IPS-18c (cell line): ENCODE data around the gene ENTHD1.

ENCODE experiments used
- H3K4me3 ChIP-seq: 2 replicates; pipeline ENCODE4 v1.7.0; 2013; ENCODE audit warnings: low read depth, mild to moderate bottlenecking, low read length, moderate library complexity; ENCODE audit not compliant: insufficient read depth
- H3K9me3 ChIP-seq: one replicate; pipeline ENCODE4 v1.6.1; 2013; ENCODE audit warnings: mild to moderate bottlenecking, low read length, moderate library complexity; ENCODE audit not compliant: control insufficient read depth, insufficient read depth

The ENTHD1 gene

DNA sequence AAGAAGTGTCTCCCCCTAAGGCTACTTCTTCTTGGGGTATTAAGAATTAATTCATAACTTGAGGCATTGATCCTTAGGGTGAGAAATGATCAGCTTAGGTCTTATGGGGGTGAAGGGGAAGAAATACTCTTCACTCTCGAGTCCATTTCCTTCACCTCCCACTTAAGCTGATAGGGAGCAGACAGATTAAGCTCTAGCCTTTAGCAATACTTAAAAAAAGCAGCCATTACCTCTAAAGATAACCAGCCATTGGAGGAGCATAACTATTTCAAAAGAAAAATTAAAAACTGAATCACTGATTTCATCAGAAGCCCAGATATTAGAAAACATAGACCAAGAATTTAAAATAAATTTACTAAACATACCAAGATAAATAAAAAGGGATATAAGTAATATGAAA is 60.5 kb downstream of the ENTHD1 start:
- H3K4me3 ChIP-seq, result no peak overlapping the region

DNA sequence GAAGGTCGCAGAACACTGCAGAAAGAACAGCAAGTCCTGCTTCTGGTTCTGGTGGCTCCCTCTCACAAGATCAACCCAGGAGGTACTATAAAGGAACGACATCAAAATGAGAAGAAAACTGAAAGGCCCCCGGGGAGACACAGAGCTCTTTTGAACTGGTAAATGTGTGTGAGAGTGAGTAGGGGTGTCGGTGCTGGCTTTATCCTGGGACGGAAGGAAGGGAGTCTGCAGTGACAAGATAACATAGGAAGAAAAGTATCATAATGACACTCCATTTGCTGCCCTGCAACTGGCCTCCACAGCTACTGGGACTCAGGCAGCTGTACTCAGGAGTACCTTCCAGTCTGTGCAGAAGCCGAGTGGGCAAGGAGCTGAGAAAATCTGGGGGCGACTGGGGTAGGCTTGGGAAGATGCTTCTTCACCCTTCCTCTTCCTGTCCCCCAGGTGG is 60.9 kb downstream of the ENTHD1 start:
- Histone ChIP-seq H3K9me3 (no peaks in the 10 kb centered on the region), H3K4me3 (no peak overlapping the region)

More for the DNA sequence above, 60.5 kb downstream of the ENTHD1 start:
- H3K9me3 ChIP-seq, result no peaks in the 10 kb centered on the region

DNA sequence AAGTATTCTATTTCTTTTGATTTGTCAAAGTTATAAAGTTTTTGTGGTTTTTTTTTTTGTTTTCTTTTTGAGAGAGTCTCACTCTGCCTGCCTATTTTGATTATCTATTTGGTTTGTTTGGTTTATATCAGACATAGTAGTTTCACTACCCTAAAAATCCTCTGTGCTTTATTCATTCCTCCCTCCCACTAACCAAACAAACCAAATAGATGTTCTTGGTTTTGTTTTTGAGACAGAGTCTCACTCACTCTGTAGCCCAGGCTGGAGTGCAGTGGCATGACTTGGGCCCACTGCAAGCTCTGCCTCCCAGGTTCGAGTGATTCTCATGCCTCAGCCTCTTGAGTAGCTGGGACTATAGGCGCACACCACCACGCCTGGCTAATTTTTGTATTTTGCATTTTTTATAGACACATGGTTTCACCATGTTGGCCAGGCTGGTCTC is 67.9 kb downstream of the ENTHD1 start:
- Histone ChIP-seq H3K4me3 (no peak overlapping the region), H3K9me3 (no peaks in the 10 kb centered on the region)

DNA sequence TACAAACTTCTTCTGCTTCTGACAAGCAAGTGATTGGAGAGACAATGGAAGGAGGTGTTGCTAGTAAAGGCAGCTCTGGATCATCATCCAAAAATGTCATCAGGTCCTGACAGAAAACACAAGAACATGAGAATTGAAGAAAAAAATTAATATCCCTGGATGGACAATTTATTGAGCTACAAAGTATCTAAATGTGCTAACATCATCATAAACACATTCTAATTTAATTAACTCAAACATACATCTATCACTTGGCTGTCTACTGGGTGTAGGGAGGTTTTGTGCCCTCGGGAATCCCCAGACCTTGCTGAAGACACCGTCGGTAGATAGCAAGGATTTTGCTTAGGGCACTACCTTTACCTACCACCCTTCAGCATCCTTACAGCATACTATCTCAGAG is 72.6 kb downstream of the ENTHD1 start:
- Histone ChIP-seq H3K9me3 (no peaks in the 10 kb centered on the region), H3K4me3 (no peak overlapping the region)

GRCh38 chr22:39820256-39820655 is 73.3 kb downstream of the ENTHD1 start:
- H3K9me3 ChIP-seq, result no peaks in the 10 kb centered on the region
- H3K4me3 ChIP-seq, result no peak overlapping the region

GRCh38 chr22:39819429-39819828 is 74.1 kb downstream of the ENTHD1 start:
- H3K9me3 ChIP-seq, result no peaks in the 10 kb centered on the region
- H3K4me3 ChIP-seq, result no peak overlapping the region

DNA sequence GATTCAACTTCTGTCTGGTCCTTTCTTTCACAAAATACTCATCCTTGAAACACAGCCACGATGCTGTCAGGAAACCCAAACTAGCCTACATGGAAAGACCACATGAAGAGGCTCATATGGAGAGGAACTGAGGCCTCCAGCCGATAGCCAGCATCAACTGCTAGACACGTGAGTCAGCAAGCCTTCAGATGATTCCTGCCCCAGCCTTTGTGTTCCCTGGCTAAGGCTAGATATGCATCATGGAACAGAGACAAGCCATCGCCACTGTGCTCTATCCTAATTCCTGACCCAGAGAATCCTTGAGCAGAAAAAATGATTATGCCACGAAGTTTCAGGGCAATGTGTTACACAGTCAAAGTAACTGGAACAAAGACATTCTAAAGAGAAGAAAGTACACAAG is 75.5 kb downstream of the ENTHD1 start:
- Histone ChIP-seq H3K9me3 (no peaks in the 10 kb centered on the region), H3K4me3 (no peak overlapping the region)

DNA sequence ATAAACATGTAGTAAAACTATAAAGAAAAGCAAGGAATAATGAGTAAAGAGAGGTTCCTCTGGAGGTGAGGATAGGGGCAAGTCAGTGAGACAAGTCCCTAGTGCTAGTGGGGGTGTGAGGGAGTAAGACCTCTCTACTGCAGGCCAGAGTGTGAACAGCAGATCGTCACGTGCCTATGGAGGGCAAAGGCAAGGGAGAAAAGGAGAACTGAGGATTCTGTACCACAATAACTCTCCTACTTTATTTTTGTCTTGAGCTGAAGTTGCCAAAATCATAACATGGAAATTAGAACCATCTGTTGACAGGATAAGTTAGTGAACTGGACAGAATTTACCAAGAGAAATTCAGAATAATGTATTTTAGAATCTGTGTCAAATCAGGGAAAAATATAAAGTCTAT is 77.6 kb downstream of the ENTHD1 start:
- Histone ChIP-seq H3K9me3 (no peaks in the 10 kb centered on the region), H3K4me3 (no peak overlapping the region)

DNA sequence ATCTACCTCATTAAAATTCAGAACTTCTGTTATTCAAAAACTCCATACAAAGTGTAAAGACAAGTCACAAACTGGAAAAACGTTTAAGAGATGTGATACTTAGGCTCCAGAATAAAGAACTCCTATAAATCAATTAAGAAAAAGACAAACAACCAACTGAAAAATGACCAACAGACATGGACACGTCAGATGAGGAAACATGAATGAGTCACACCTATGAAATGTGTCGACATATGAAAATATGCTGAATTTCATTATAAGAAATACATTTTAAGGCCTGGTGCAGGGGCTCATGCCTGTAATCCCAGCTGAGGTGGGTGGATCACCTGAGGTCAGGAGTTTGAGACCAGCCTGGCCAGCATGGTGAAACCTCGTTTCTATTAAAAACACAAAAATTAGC is 78.7 kb downstream of the ENTHD1 start:
- H3K4me3 ChIP-seq, result no peak overlapping the region
- no peaks in the 10 kb centered on the region for H3K9me3 ChIP-seq

DNA sequence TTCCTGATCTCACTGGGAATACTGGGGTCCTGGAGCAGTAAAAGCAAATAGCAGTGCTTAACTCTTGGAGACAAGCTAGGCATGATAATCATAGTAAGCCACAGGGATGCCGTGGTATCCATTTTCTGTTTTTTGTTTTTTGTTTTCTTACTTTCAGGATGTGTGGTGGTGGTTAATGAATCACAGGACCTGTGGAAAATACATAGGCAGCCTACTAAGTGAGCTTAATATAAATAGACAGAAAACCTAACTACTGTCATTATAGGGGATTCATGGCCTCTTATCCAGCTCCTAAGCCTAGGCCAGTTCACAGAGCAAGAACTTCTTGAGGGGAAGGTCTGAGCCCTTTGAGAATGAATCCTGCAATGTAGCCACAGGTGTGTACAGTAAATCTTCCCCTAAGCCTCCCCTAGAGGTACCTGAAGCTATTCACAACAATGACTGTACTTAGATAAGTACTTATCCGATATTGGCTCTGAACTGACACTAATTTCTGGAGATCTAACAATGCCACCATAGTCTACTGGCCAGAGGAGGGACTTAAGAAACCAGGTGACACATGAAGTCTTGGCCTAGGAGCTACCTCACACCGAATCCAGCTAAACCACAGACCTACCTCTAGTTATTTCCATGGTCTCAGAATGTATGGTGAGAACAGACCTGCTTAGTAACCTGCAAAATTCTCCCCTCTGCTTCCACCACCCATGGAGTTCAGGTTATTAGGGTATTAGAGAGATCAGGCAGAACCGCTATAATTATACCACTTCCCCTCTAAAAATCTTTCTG is 83.6 kb downstream of the ENTHD1 start:
- H3K9me3 ChIP-seq, result no peaks in the 10 kb centered on the region
- no peak overlapping the region for H3K4me3 ChIP-seq

DNA sequence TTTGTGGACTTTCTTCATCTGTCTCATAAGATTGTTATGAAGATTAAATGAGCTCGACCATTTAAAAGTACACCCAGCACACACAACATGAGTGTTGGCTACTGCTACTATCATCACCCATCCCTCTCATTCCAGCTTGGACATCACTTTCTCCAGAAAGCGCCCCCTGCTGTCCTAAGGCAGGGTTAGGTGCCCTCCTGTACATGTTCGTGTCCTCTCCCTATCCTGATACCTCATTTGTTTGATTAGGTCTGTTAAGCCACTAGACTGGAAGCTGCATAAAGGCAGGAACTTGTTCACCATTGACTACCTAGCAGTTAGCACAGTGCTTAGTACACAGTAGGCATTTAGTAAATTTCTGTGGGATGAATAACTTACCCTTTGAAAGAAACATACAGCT is 85.5 kb downstream of the ENTHD1 start:
- no peak overlapping the region for H3K4me3 ChIP-seq
- no peaks in the 10 kb centered on the region for H3K9me3 ChIP-seq

DNA sequence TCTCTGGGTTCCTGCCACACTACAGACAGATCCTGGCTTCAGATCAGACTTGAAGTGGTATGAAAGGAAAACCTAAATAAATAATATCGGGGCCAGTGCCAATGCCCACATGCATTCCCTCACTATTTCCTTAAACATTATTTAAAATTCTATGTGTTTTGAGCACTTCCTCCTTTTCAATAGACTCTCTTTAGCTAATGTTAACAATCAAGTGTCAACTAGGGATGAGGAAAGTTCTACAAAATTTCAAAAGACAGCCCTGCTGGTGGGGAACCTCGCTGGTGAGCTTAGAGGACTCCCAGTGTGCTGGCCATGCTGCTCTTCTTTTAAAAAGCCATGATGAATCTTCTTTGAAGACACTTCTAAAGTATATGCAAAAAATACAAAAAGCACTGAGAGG is 87.5 kb downstream of the ENTHD1 start:
- no peaks in the 10 kb centered on the region for H3K9me3 ChIP-seq
- no peak overlapping the region for H3K4me3 ChIP-seq

- Histone ChIP-seq H3K9me3 (no peaks in the 10 kb centered on the region), H3K4me3 (no peak overlapping the region)
Measured at GRCh38 chr22:39805117-39805516, 88.4 kb downstream of the ENTHD1 start.

DNA sequence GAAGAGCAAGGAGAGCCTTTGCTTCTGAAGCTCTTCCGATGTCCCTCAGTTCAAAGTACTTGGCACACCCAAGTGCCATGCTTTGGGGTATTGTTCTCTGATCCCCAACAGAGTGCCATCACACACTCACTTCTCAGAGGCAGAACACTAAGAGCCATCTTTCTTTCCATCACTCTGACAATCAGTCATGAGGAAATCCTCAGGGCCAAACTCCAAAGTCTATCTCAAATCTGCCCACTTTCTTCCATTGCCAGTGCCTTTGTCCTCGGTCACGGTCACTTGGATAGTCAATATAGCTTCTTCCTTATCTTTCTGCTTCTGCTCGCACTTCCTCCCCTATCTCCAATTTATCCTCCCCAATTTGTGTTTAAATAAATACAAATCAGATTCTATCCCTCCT is 90.9 kb downstream of the ENTHD1 start:
- Histone ChIP-seq H3K4me3 (no peak overlapping the region), H3K9me3 (peaks cover 3% of the 10 kb centered on the region)

DNA sequence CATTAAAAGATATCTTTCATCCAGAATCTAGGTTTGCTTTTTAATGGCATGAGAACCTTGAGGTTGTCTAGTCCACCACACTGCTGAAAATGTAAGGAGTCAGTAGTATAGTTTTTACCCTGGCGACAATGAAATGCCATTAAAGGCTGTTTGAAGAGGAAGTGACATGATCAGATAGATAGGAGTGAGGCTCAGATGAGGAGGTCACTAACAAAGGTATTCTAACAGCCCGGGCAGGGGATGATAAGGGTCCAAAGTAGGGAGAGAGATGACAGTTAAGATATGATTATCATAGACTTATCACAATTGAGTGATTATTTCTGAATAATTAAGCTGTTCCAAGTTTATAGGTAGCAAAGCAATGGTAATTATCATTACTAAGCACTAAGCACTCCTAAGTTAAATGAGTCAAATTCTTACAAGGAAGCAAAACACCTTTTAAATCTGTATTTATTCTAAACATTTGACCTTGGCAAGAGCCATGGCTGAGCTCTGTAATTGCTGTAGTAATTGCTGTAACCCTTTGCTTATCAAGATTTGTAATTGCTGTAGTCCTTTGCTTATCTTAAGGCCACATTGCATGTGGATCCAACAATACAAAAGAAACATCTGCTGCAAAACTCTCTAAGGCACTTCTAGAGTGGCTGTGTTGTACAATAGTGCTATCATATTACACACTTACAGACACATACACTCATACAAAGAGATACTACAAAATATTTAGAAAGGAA is 92.6 kb downstream of the ENTHD1 start:
- H3K4me3 ChIP-seq, result no peak overlapping the region
- peaks cover 3% of the 10 kb centered on the region for H3K9me3 ChIP-seq

GRCh38 chr22:39797528-39798147 is 95.9 kb downstream of the ENTHD1 start:
- no peak overlapping the region for H3K4me3 ChIP-seq

GRCh38 chr22:39789788-39790187 is 103.8 kb downstream of the ENTHD1 start:
- H3K4me3 ChIP-seq, result no peak overlapping the region
- peaks cover 2% of the 10 kb centered on the region for H3K9me3 ChIP-seq

More at GRCh38 chr22:39797528-39798147, 95.9 kb downstream of the ENTHD1 start:
- H3K9me3 ChIP-seq, result peaks cover 3% of the 10 kb centered on the region

DNA sequence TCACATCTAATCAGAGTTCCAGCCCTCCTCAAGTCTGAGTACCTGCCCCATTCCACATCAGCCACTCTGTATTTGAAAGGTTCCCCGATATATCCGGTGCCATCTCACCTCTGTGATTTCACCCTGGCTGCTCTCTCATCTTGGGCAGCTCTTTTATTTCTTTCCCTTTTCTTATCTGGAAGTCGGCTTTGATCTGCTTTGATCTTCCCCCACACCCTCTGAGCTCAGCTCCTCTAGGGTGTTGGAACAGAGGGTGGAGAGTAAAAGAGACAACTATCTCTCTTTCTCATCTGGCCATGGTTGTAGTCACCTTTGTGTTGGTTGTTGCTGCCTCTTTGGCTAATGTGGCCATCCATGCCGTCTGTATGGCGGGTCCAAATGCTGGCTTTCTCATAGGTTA is 108.3 kb downstream of the ENTHD1 start:
- H3K4me3 ChIP-seq, result no peak overlapping the region
- H3K9me3 ChIP-seq, result peaks cover 2% of the 10 kb centered on the region
